ENCODE measurements around the gene HSPA8. TPM values are rescaled to one million over a fixed set of nuclear protein-coding genes. Genes with fewer than 3 reads are reported as not detected.

HSPA8 gene
- total RNA-seq, 1 donor from 2014 or later: 1,453 TPM

DNA sequence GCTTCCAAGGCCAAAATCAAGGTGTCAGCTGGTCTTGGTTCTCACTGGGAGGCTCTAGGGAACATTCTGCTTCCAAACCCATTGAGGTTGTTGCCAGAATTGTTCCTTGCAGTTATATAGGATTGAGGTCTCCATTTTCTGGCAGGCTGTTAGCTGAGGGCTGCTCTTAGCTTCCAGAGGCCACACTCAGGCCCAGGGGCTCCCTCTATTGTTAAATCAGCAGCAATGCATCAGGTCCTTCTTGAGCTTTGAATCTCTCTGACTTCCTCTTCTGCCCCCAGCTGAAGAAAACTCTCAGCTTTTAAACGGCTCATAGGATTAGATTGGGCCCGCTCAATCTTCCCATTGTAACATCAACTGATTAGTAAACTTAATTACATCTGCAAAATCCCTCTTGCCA, 41.0 kb downstream of the HSPA8 start:
- H3K36me3 Mint-ChIP-seq: no peaks in the 10 kb centered on the region
- no peak overlapping the region for H3K4me2 ChIP-seq
- no peak overlapping the region for H3K27ac Mint-ChIP-seq
- TF ChIP-seq CTCF (IDR thresholded peaks at IDR 0.05): peak; percentile 66
- no peak for TF ChIP-seq EZH2phosphoT487 (IDR thresholded peaks at IDR 0.05)
- no peak for TF ChIP-seq EZH2 (IDR thresholded peaks at IDR 0.05)
- peaks cover 5% of the 10 kb centered on the region for H3K27me3 Mint-ChIP-seq (ENCODE audit: insufficient read depth, low read depth)
- DNase-seq (ENCODE audit: low spot score): peak; percentile 73
- H3F3A ChIP-seq (ENCODE audit: low read depth): no peaks in the 10 kb centered on the region
- peaks cover 5% of the 10 kb centered on the region for H3K4me1 ChIP-seq
- no peak overlapping the region for H3K4me3 ChIP-seq
- no peak overlapping the region for H3K9ac ChIP-seq
- H3K4me1 Mint-ChIP-seq: peaks cover 4% of the 10 kb centered on the region
- H3K27me3 ChIP-seq: no peaks in the 10 kb centered on the region
- H2AFZ ChIP-seq (replicated peaks): peak overlapping the region; percentile 70
- no peaks in the 10 kb centered on the region for H3K36me3 ChIP-seq
- no peaks in the 10 kb centered on the region for H3K9me3 ChIP-seq (ENCODE audit: low read depth)
- no peaks in the 10 kb centered on the region for H4K20me1 ChIP-seq (ENCODE audit: low read depth)
- no peak overlapping the region for H3K27ac ChIP-seq
- H3K9me3 Mint-ChIP-seq: no peaks in the 10 kb centered on the region
- no peaks in the 10 kb centered on the region for H3K79me2 ChIP-seq (ENCODE audit: low read depth)
- no peak overlapping the region for H3K4me3 Mint-ChIP-seq

- Mint-ChIP-seq H3K27ac (no peak overlapping the region), H3K36me3 (no peaks in the 10 kb centered on the region), H3K27me3 (ENCODE audit: insufficient read depth, low read depth) (peaks cover 5% of the 10 kb centered on the region), H3K4me3 (no peak overlapping the region), H3K4me1 (peaks cover 4% of the 10 kb centered on the region), H3K9me3 (no peaks in the 10 kb centered on the region)
- TF ChIP-seq CTCF (IDR thresholded peaks at IDR 0.05): no peak
- TF ChIP-seq EZH2 (IDR thresholded peaks at IDR 0.05): no peak
- TF ChIP-seq EZH2phosphoT487 (IDR thresholded peaks at IDR 0.05): no peak
- H3K36me3 ChIP-seq: no peaks in the 10 kb centered on the region
- H3K9me3 ChIP-seq (ENCODE audit: low read depth): no peaks in the 10 kb centered on the region
- H3K9ac ChIP-seq: no peak overlapping the region
- H3K4me1 ChIP-seq: peaks cover 5% of the 10 kb centered on the region
- H3F3A ChIP-seq (ENCODE audit: low read depth): no peaks in the 10 kb centered on the region
- no peak overlapping the region for H3K4me2 ChIP-seq
- H2AFZ ChIP-seq (replicated peaks): no peak overlapping the region
- no peaks in the 10 kb centered on the region for H3K27me3 ChIP-seq
- H3K4me3 ChIP-seq: no peak overlapping the region
- H3K27ac ChIP-seq: no peak overlapping the region
- H4K20me1 ChIP-seq (ENCODE audit: low read depth): no peaks in the 10 kb centered on the region
- H3K79me2 ChIP-seq (ENCODE audit: low read depth): no peaks in the 10 kb centered on the region
- no peak for DNase-seq (ENCODE audit: low spot score)
These were observed 43.2 kb downstream of the HSPA8 start for GRCh38 chr11:123018702-123019101.

- no peak for DNase-seq (ENCODE audit: low spot score)
- H3K27ac Mint-ChIP-seq: no peak overlapping the region
These were observed 50.4 kb downstream of the HSPA8 start for GRCh38 chr11:123011510-123011909.

More at GRCh38 chr11:123011510-123011909, 50.4 kb downstream of the HSPA8 start:
- Mint-ChIP-seq H3K9me3 (no peaks in the 10 kb centered on the region), H3K4me1 (peaks cover 10% of the 10 kb centered on the region), H3K27me3 (ENCODE audit: insufficient read depth, low read depth) (no peaks in the 10 kb centered on the region), H3K4me3 (no peak overlapping the region), H3K36me3 (no peaks in the 10 kb centered on the region)
- Histone ChIP-seq H3K27me3 (no peaks in the 10 kb centered on the region), H3K9ac (no peak overlapping the region), H3K27ac (no peak overlapping the region), H3K4me1 (peaks cover 14% of the 10 kb centered on the region), H3K79me2 (ENCODE audit: low read depth) (no peaks in the 10 kb centered on the region), H2AFZ (replicated peaks) (no peak overlapping the region), H3K4me2 (no peak overlapping the region), H4K20me1 (ENCODE audit: low read depth) (no peaks in the 10 kb centered on the region), H3K36me3 (no peaks in the 10 kb centered on the region), H3K4me3 (no peak overlapping the region), H3F3A (ENCODE audit: low read depth) (peaks cover 21% of the 10 kb centered on the region), H3K9me3 (ENCODE audit: low read depth) (no peaks in the 10 kb centered on the region)
- TF ChIP-seq EZH2 (IDR thresholded peaks at IDR 0.05) (no peak), CTCF (IDR thresholded peaks at IDR 0.05) (no peak), EZH2phosphoT487 (IDR thresholded peaks at IDR 0.05) (no peak)

Small RNAs within 50 kb of the gene (small RNA-seq; reads per million reads assigned to genes)
- not detected for gene RPL31P47
- not detected for gene SNORD14C
- not detected for gene SNORD14D
- gene SNORD14E: 380 reads per million, percentile 99 among the genes with 10 or more reads in this experiment

Other genes with a start within 250 kb of the HSPA8 start
- not detected in 2 replicates for gene CRTAM, start 223.6 kb downstream of the HSPA8 start, total RNA-seq (ENCODE audit: low replicate concordance)
- gene JHY, start 179.4 kb downstream of the HSPA8 start, total RNA-seq (ENCODE audit: low replicate concordance): 0.69 and 1.4 TPM in 2 replicates
- gene BSX, start 80.3 kb downstream of the HSPA8 start, total RNA-seq (ENCODE audit: low replicate concordance): not detected in 2 replicates
- gene CLMP, start 133.1 kb upstream of the HSPA8 start, total RNA-seq (ENCODE audit: low replicate concordance): 5.7 and 10.7 TPM in 2 replicates